ENCODE data around the gene KIF5C.
"Not testable (repeated sequence)": the region's sequence is repeated elsewhere in the genome, so short reads cannot be mapped to it uniquely, and the experiment has no call there.

KIF5C gene

DNA sequence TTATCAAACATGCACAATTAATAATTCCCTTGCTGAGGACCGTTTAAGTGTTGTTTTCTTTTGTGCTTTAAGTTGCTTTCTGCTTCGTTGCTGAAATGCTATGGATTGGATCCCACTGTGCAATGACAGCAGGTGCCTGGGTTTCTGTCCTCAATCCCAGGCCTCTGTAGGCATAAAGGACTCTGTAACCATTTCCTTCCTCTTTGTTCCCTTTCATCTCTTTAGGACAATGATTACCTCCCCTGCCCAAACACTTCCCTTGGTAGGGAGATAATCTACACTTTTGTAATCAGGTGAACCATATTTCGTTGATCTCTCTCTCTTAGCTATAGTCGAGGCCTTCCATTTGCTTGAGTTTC lies 104.9 kb downstream of the KIF5C start:
- no peak overlapping the region for H3K4me3 Mint-ChIP-seq
- no peaks in the 10 kb centered on the region for H3K27me3 Mint-ChIP-seq
- H3K4me1 Mint-ChIP-seq = no peaks in the 10 kb centered on the region
- no peaks in the 10 kb centered on the region for H3K36me3 Mint-ChIP-seq
- H3K9me3 Mint-ChIP-seq = no peaks in the 10 kb centered on the region
- no peak overlapping the region for H3K27ac Mint-ChIP-seq

DNA sequence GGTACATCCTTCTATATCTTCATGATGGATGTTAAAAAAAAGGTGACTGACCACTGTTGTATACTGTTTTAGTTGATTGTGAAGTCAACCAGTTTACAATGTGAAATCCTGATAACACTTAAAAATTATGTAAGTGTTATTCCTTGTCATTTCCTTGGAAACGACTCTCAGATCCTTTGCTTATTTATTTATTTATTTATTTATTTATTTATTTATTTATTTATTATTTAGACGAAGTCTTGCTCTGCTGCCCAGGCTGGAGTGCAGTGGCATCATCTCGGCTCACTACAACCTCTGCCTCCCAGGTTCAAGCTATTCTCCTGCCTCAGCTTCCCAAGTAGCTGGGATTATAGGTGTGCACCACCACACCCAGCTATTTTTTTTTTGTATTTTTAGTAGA lies 105.5 kb downstream of the KIF5C start:
- not testable (repeated sequence) for H3K27me3 Mint-ChIP-seq, H3K27ac Mint-ChIP-seq, H3K4me1 Mint-ChIP-seq, H3K36me3 Mint-ChIP-seq, H3K9me3 Mint-ChIP-seq, H3K4me3 Mint-ChIP-seq

DNA sequence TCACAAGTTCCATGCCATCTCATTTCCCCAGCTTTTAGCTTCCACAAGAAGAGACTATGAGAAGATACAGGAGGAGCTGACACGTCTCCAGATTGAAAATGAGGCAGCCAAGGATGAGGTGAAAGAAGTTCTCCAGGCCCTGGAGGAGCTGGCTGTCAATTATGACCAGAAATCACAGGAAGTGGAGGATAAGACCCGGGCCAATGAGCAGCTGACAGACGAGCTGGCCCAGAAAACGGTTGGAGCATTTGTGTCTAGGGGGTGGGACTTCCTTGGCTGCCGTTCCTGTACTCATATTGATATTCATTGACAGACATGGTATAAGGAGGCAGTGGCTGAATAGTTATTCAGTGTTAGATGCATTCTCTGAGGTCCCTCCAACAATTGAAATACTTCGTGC lies 106.3 kb downstream of the KIF5C start:
- no peak overlapping the region for H3K27ac Mint-ChIP-seq

DNA sequence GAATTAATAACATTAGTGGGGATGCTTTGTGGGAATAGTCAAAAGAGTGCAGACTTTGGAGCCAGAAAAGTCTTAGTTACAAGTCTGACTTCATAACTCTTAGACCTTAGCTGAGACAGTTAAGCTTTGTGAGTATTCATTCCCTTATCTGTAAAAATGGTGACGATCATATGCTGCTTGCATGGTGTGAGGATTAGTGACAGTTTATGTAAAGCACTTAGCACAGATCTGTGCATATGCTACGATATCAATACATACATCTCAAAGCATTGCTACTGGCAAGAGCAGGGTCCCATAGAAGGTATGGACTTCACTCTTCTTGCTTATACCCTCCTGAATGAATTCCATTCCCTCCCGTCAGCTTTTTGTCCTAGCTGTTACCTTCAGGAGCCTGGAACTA lies 106.8 kb downstream of the KIF5C start:
- Mint-ChIP-seq H3K4me1 (no peaks in the 10 kb centered on the region), H3K27me3 (no peaks in the 10 kb centered on the region), H3K4me3 (no peak overlapping the region), H3K27ac (no peak overlapping the region), H3K36me3 (no peaks in the 10 kb centered on the region), H3K9me3 (no peaks in the 10 kb centered on the region)

More for the DNA sequence above, 106.3 kb downstream of the KIF5C start:
- Mint-ChIP-seq H3K27me3 (no peaks in the 10 kb centered on the region), H3K36me3 (no peaks in the 10 kb centered on the region), H3K9me3 (no peaks in the 10 kb centered on the region), H3K4me3 (no peak overlapping the region), H3K4me1 (no peaks in the 10 kb centered on the region)

DNA sequence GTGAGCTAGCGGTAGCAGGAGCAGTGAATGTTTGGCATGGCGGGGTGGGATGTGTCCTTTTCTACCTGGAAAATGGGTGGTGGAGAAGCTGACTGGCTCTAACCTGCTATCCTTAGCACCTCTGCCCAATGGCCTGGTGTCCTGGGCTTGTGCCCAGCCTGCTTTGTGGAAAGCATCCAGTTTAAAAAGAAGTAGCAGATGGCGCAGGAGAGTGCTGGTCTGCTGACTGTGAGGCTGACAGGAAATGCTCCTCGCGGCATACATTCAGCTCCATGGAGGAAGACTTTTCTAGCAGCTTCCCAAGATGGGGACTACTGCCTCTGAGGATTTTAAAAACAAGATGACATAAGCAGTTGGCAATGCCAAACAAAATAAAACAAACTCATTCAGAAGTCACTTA lies 107.3 kb downstream of the KIF5C start:
- Mint-ChIP-seq H3K4me3 (no peak overlapping the region), H3K36me3 (no peaks in the 10 kb centered on the region), H3K9me3 (no peaks in the 10 kb centered on the region), H3K27ac (no peak overlapping the region), H3K27me3 (no peaks in the 10 kb centered on the region), H3K4me1 (no peaks in the 10 kb centered on the region)

DNA sequence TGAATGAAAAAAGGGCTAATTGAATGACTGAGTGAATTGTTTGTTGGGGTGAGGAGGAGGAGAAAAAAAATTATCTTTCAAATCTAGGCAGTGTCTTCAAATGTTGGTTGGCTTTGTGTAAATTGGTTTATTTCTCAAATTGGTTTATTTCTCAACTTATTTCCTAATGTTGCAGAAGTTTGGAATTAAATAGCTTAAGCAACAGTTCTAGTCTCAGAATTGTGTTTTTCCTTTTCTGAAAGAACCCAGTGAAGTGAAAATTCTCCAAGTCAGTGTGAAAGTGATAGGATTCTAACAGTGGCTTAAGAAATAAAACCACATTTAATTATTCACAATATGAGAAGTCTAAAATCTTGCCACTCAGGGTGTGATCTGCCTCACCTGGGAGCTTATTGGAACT lies 108.9 kb downstream of the KIF5C start:
- no peak overlapping the region for H3K27ac Mint-ChIP-seq
- no peaks in the 10 kb centered on the region for H3K27me3 Mint-ChIP-seq
- H3K36me3 Mint-ChIP-seq = no peaks in the 10 kb centered on the region
- no peaks in the 10 kb centered on the region for H3K9me3 Mint-ChIP-seq
- H3K4me1 Mint-ChIP-seq = no peaks in the 10 kb centered on the region
- H3K4me3 Mint-ChIP-seq = no peak overlapping the region

DNA sequence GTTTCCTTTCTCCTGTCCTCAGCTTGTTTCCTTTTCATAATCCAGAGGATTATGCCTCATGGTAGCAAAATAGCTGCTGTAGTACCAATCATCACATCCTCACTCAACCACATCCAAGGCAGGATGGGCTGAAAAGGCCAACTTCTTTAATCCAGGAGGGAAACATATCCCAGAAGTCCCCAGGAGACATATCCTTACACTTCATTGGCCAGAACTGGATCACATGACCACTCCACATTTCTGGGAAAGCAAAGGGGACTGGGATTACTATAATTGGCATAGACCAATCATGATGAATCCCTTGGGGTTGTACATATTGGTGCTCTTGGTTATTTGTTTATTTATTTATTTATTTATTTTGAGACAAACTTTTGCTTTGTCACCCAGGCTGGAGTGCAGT lies 109.4 kb downstream of the KIF5C start:
- no peaks in the 10 kb centered on the region for H3K4me1 Mint-ChIP-seq
- no peak overlapping the region for H3K4me3 Mint-ChIP-seq
- H3K9me3 Mint-ChIP-seq = no peaks in the 10 kb centered on the region
- H3K27ac Mint-ChIP-seq = no peak overlapping the region
- H3K36me3 Mint-ChIP-seq = no peaks in the 10 kb centered on the region
- H3K27me3 Mint-ChIP-seq = no peaks in the 10 kb centered on the region

DNA sequence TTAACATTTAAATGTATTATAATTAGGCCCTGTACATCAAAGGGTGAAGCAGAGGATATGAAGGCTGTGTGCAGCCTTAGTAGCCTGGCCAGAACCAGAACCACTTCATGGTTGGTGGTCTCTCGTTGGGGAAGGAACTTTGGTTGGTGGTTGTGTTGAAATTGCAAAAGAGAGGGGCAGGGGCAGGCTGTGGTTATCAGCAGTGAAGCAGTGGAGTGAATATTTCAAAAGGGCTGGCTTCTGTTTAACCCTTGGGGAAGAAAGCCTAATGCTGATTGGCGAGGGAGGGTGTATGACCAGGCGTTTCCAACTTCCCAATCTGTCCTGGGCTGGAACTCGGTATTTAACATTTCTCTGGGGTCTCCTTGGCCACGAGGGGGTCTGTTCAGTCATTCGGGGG lies 112.3 kb downstream of the KIF5C start:
- Mint-ChIP-seq H3K9me3 (no peaks in the 10 kb centered on the region), H3K27ac (no peak overlapping the region), H3K4me3 (no peak overlapping the region), H3K36me3 (no peaks in the 10 kb centered on the region), H3K27me3 (no peaks in the 10 kb centered on the region), H3K4me1 (peaks cover 3% of the 10 kb centered on the region)

DNA sequence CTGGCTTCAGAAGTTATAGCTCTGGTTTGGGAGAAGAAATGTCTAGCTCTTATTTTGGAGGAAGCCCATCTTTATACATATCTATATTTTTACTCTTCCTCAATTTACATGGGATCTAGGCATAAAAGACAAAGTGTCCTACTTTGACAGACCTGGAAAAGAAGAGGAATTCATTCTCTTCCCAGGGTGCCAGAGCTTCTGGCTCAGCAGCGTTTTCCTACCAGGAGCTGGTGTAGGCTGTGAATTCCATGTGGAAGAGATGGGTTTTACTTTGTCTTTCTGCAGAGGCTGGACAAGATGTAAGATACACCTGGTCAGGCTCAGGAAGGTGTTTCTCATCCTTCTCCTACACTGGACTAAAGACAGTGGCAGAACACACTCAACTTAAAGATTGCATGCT lies 113.3 kb downstream of the KIF5C start:
- Mint-ChIP-seq H3K27ac (no peak overlapping the region), H3K27me3 (no peaks in the 10 kb centered on the region), H3K36me3 (no peaks in the 10 kb centered on the region), H3K4me1 (peaks cover 3% of the 10 kb centered on the region), H3K4me3 (no peak overlapping the region), H3K9me3 (no peaks in the 10 kb centered on the region)

DNA sequence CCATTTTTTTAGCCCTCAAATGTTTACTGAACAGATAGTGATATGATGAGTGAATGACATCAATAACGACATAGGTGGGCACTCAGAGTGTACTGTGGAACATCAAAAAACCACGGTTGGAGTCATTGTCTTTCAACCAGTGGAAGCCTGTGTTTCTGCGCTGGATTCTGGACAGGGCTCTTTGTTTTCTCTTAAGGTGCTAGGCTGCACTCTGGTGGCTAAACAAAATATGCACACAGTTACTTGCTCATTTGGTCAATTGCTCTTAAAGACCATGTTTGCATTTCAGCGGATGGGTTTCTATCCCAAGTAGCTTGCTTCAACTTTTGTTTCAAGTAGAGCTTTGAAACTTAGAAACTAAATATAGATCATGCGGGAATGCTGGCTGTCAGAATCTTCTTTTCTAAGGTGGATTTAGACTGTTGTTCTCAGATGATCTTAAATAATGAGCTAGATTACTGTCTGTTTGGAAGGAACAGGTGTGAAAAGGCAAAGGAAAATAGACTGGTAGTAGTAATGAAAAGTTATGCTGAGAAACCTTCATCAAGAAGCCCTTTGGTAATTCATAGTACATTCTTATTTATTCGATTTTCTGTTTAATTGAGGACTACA lies 115.0 kb downstream of the KIF5C start:
- Mint-ChIP-seq H3K9me3 (no peaks in the 10 kb centered on the region), H3K36me3 (peaks cover under 1% of the 10 kb centered on the region), H3K27me3 (no peaks in the 10 kb centered on the region), H3K4me1 (peaks cover 3% of the 10 kb centered on the region), H3K4me3 (no peak overlapping the region), H3K27ac (no peak overlapping the region)

DNA sequence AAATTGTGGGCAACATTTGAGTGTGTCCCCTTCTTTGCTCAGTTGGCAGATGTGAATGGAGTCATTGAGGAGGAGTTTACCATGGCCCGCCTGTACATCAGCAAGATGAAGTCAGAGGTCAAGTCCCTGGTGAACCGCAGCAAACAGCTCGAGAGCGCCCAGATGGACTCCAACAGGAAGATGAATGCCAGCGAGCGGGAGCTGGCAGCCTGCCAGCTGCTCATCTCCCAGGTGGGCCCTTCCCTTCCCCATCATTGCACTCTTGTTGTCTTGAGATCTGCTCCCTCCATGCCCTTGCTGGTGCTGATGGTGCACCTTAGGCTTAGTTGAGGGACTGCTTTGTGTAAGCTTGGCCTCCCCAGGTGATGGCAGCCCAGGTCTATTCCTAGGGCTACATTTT lies 115.9 kb downstream of the KIF5C start:
- Mint-ChIP-seq H3K27ac (no peak overlapping the region), H3K4me3 (no peak overlapping the region), H3K9me3 (no peaks in the 10 kb centered on the region), H3K4me1 (peaks cover 3% of the 10 kb centered on the region), H3K36me3 (peaks cover 4% of the 10 kb centered on the region), H3K27me3 (no peaks in the 10 kb centered on the region)

DNA sequence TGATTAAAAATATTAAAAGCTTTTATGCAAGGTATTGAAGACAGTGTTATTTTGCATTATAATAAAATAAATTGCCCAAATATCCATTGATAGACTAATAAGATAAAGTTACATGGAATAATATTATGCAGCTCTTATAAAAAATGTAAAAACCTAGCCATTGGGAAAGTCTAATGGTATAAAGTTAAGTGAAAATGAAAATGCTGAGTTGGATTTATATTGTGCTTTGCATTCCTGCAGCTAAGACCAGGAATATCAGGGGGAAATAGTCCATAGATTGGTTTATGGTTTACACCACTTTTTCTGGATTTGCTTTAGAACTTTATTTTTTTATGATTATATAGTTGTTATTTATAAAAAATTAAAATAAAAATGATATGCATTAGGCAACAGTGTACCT lies 117.4 kb downstream of the KIF5C start:
- Mint-ChIP-seq H3K4me3 (no peak overlapping the region), H3K27ac (no peak overlapping the region), H3K4me1 (peaks cover 3% of the 10 kb centered on the region), H3K27me3 (no peaks in the 10 kb centered on the region), H3K36me3 (peaks cover 4% of the 10 kb centered on the region), H3K9me3 (no peaks in the 10 kb centered on the region)

DNA sequence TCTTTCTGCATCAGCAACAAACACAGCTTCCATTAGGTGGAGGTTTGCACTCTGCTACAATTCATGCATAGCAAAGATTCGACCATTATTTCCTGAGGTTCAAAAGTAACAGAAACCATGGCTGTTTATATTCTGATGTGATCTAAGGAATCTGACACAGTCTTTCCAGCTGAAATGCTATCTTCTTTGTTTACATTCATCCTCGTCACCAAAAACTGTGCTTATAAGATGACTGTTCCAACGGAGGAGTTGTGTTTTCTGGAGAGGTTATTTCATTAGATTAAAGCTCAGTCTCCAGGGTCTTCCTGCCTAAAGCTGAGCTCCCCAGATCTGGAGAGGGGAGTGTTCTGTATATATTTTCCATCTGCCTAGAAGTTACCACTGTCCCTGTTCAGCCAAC lies 118.3 kb downstream of the KIF5C start:
- peaks cover 4% of the 10 kb centered on the region for H3K36me3 Mint-ChIP-seq
- H3K4me3 Mint-ChIP-seq = no peak overlapping the region
- no peaks in the 10 kb centered on the region for H3K9me3 Mint-ChIP-seq
- H3K27me3 Mint-ChIP-seq = no peaks in the 10 kb centered on the region
- no peak overlapping the region for H3K27ac Mint-ChIP-seq
- peaks cover 3% of the 10 kb centered on the region for H3K4me1 Mint-ChIP-seq

DNA sequence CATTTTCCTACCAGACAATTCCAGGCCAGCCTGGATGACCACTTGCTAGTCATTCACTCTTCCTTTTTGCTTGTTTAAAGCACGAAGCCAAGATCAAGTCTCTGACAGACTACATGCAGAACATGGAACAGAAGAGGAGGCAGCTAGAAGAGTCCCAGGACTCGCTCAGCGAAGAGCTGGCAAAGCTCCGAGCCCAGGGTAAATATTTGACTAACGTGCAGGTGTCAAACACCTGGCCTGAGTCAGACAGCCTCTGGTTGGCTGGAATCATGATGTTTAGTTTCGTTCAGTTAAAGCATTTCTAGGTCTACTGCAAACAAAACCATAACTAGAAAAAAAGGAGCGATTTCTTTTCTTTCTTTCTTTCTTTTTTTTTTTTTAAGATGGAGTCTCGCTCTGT lies 119.3 kb downstream of the KIF5C start:
- no peaks in the 10 kb centered on the region for H3K27me3 Mint-ChIP-seq
- no peak overlapping the region for H3K27ac Mint-ChIP-seq
- no peak overlapping the region for H3K4me3 Mint-ChIP-seq
- peaks cover 3% of the 10 kb centered on the region for H3K4me1 Mint-ChIP-seq
- H3K9me3 Mint-ChIP-seq = no peaks in the 10 kb centered on the region
- H3K36me3 Mint-ChIP-seq = peaks cover 4% of the 10 kb centered on the region

DNA sequence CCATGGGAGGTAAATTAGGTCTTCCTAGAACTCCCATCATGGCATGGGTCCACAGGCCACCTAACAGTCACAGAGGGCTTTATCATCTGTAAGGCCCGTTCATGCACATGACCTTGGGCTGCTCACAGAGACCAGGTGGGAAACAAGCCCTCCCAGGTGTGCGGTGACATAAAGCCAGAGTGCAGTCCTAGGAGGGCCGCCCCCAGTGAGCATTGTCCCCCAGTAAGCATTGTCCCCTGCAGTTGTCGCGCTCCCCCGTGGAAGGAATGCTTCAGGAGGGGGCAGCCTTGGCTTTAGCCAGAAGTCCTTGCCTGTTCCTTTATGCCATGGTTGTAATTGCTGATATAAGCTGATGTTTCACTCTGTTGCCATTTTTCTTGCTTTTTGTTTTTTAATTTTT lies 121.8 kb downstream of the KIF5C start:
- no peak overlapping the region for H3K27ac Mint-ChIP-seq
- H3K27me3 Mint-ChIP-seq = no peaks in the 10 kb centered on the region
- H3K36me3 Mint-ChIP-seq = peaks cover 4% of the 10 kb centered on the region
- no peaks in the 10 kb centered on the region for H3K9me3 Mint-ChIP-seq
- no peaks in the 10 kb centered on the region for H3K4me1 Mint-ChIP-seq
- H3K4me3 Mint-ChIP-seq = no peak overlapping the region

DNA sequence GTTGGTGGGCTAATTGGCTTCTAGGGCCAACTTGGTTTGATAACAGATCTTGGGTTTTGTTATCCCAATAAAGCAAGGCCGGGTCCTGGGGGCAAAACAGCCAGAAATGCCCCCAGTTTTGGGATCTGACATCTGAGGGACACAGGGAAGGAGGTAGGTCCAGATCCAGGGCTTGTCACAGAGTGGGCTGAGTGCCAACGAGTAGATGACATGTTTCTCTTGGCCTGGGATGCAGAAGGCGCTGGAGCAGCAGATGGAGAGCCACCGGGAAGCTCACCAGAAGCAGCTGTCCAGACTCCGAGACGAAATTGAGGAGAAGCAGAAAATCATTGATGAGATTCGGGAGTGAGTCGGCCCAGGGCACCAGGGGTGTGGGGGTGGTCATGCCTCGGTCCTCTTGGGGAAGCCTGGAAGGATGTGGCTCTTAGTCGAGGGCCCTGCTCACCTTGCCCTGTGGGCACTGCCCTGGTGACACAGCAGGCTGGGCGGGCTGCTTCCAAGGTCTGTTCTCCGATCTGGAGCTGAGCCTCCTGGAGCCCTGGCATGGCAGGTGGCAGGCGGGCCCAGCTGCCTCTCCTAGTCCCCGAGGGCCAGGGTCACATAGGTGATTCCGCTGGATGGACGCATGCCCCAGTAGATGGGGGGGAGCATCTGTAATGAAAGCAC lies 123.3 kb downstream of the KIF5C start:
- Mint-ChIP-seq H3K36me3 (peaks cover 4% of the 10 kb centered on the region), H3K4me3 (no peak overlapping the region), H3K27ac (no peak overlapping the region), H3K27me3 (no peaks in the 10 kb centered on the region), H3K4me1 (no peaks in the 10 kb centered on the region), H3K9me3 (no peaks in the 10 kb centered on the region)

DNA sequence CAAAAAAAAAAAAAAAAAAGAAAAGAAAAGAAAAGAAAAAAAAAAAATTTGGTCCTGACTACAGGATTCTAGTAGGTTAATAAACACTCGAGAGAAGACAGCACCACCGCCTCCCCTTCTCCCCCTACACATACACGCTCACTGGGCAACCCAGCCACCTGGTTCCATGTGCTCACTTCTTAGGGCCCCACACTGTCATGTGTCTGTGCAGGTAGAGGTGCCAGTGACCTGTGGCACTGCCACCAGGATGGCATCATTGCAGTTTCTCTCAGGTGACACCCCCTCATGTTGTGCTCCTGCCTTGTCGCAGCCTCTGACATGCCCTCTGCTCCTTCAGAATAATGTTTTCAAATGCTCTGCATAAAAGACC lies 123.8 kb downstream of the KIF5C start:
- no peak overlapping the region for H3K27ac Mint-ChIP-seq
- peaks cover 4% of the 10 kb centered on the region for H3K36me3 Mint-ChIP-seq
- H3K9me3 Mint-ChIP-seq = no peaks in the 10 kb centered on the region
- no peaks in the 10 kb centered on the region for H3K4me1 Mint-ChIP-seq
- no peaks in the 10 kb centered on the region for H3K27me3 Mint-ChIP-seq
- H3K4me3 Mint-ChIP-seq = no peak overlapping the region

Data from activated naive CD4-positive, alpha-beta T cell treated with anti-CD3 and anti-CD28 coated beads, Interleukin-2, amount 50 U/mL, for 24 hours (primary cell).